Measurements from ENCODE around the gene CRYBB3.

CRYBB3 gene

GRCh38 chr22:25193548-25193947, 6.1 kb upstream of the CRYBB3 start:
- no peak for DNase-seq (ENCODE audit: extremely low spot score)
- TF ChIP-seq, protein P1, sequence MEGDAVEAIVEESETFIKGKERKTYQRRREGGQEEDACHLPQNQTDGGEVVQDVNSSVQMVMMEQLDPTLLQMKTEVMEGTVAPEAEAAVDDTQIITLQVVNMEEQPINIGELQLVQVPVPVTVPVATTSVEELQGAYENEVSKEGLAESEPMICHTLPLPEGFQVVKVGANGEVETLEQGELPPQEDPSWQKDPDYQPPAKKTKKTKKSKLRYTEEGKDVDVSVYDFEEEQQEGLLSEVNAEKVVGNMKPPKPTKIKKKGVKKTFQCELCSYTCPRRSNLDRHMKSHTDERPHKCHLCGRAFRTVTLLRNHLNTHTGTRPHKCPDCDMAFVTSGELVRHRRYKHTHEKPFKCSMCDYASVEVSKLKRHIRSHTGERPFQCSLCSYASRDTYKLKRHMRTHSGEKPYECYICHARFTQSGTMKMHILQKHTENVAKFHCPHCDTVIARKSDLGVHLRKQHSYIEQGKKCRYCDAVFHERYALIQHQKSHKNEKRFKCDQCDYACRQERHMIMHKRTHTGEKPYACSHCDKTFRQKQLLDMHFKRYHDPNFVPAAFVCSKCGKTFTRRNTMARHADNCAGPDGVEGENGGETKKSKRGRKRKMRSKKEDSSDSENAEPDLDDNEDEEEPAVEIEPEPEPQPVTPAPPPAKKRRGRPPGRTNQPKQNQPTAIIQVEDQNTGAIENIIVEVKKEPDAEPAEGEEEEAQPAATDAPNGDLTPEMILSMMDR (IDR thresholded peaks at IDR 0.05; ENCODE audit: control extremely low read depth, extremely low read depth, low read depth, missing control alignments): no peak
- ChIA-PET CTCF (interaction anchor here (0.8 to 1.6 kb wide), 2 partner anchors 9 to 1137 kb away, joined by 3 to 13 read pairs; no protein-coding TSS in a partner anchor), POLR2A (no interaction called here)

GRCh38 chr22:25196326-25196725, 3.3 kb upstream of the CRYBB3 start:
- POLR2A ChIA-PET: no interaction called here
- no peak for DNase-seq (ENCODE audit: extremely low spot score)
- TF ChIP-seq, protein P1 (IDR thresholded peaks at IDR 0.05; ENCODE audit: control extremely low read depth, extremely low read depth, low read depth, missing control alignments): no peak
- CTCF ChIA-PET: interaction anchor here (1.5 kb wide), 1 partner anchor 13 kb away, joined by 3 read pairs; no protein-coding TSS in a partner anchor

DNA sequence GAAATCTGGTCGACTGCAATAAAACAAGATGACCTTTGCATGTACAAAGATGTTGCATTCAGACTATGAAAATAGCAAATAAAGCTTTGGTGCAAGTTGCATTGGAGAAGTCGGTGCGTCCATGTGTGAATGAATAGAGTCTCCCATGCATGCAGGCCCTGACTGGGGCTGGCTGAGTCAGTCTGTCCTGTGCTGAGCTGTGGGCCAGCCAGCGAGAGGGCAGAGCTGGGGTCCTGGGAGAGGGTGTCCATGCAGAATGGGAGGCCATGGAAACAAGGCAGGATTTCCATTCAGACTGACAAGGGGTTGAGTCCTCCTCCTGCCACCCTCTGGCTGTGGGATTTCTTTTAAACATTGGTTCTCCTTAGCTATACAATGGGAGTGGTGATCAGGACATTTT, 2.3 kb upstream of the CRYBB3 start:
- DNase-seq (ENCODE audit: extremely low spot score): no peak
- TF ChIP-seq, protein P1 (IDR thresholded peaks at IDR 0.05; ENCODE audit: control extremely low read depth, extremely low read depth, low read depth, missing control alignments): no peak
- ChIA-PET CTCF (interaction anchor here (1.5 kb wide), 1 partner anchor 14 kb away, joined by 3 read pairs; no protein-coding TSS in a partner anchor), POLR2A (no interaction called here)

DNA sequence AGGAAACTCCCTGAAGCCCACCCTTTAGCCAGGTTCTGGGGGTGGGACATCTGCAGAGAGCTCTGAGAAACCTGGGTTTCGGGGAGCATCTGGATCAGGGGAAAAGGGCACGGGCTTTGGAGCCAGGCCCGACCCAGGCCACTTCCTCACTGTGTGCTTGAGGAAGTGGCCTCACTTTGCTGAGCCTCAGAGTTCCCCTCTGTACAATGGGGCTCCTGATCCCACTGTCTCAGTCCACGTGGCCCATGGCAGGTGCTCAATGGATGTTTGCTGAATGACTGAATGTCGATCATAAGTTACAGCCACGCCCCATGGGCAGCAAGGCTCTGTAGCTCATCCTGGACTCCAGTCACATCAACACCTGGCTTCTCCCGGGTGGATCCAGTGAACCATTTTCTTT, 1.3 kb downstream of the CRYBB3 start:
- POLR2A ChIA-PET: no interaction called here
- TF ChIP-seq, protein P1 (IDR thresholded peaks at IDR 0.05; ENCODE audit: control extremely low read depth, extremely low read depth, low read depth, missing control alignments): no peak
- no peak for DNase-seq (ENCODE audit: extremely low spot score)
- CTCF ChIA-PET: interaction anchor here (1.2 to 3.0 kb wide), 11 partner anchors 11 to 133 kb away, joined by 3 to 24 read pairs (median 5); no protein-coding TSS in a partner anchor

- TF ChIP-seq, protein P1 (IDR thresholded peaks at IDR 0.05; ENCODE audit: control extremely low read depth, extremely low read depth, low read depth, missing control alignments): no peak
- CTCF ChIA-PET: interaction anchor here (0.7 to 3.0 kb wide), 32 partner anchors 8 to 1134 kb away, joined by 3 to 24 read pairs (median 4); no protein-coding TSS in a partner anchor
- POLR2A ChIA-PET: no interaction called here
- no peak for DNase-seq (ENCODE audit: extremely low spot score)
Observed at GRCh38 chr22:25201557-25202273, 2.1 kb downstream of the CRYBB3 start.

- TF ChIP-seq, protein P1 (IDR thresholded peaks at IDR 0.05; ENCODE audit: control extremely low read depth, extremely low read depth, low read depth, missing control alignments): peak; percentile 90
- CTCF ChIA-PET: interaction anchor here (0.7 to 3.0 kb wide), 31 partner anchors 9 to 1134 kb away, joined by 3 to 24 read pairs (median 4); no protein-coding TSS in a partner anchor
- POLR2A ChIA-PET: no interaction called here
- peak; percentile 80 for DNase-seq (ENCODE audit: extremely low spot score)
Observed at GRCh38 chr22:25202290-25202921, 2.7 kb downstream of the CRYBB3 start.
